HG03135 (cell line): Measurements from ENCODE around the gene ZNF423.
"Not testable (repeated sequence)": the region's sequence is repeated elsewhere in the genome, so short reads cannot be mapped to it uniquely, and the experiment has no call there.

Experiments
- ATAC-seq: cut with Tn5 transposase; IDR thresholded peaks from one replicate; pipeline ENCODE4 v1.9.1; 2021; ENCODE audit warnings: mild to moderate bottlenecking, moderate library complexity; ENCODE audit not compliant: unreplicated experiment

The ZNF423 gene

DNA sequence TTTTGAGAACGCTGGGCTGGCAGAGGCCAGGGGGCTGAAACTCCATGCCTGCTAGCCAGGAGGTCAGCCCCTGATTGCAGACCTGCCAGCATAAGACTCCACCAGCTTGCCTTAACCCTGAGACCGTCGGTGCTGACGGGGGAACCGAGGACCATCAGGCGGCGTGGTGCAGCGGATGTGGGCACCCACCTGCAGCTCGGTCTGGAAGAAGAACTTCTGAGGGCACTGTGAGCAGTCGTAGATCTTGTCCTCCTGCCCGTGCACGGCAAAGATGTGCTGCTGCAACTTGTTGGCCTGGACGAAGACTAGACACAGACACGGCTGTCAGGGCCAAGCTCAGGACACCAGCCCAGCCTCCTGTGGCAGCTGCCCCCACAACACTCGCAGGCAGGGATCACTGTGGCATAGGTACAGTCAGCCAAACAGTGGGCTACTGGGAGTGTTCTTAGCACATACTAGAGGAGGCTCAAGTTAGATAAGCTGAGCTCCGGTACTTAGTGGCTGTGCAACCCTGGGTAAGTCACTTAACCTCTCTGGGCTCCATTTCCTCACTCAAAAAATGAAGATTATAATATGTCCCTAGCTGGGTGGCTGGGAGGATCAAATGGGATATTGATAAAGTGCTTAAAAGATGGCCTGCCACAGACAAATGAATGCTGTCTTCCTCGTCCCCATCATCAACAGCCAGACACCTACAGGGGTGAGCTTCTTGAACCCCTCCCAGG lies 332.3 kb downstream of the ZNF423 start:
- no peak for ATAC-seq

DNA sequence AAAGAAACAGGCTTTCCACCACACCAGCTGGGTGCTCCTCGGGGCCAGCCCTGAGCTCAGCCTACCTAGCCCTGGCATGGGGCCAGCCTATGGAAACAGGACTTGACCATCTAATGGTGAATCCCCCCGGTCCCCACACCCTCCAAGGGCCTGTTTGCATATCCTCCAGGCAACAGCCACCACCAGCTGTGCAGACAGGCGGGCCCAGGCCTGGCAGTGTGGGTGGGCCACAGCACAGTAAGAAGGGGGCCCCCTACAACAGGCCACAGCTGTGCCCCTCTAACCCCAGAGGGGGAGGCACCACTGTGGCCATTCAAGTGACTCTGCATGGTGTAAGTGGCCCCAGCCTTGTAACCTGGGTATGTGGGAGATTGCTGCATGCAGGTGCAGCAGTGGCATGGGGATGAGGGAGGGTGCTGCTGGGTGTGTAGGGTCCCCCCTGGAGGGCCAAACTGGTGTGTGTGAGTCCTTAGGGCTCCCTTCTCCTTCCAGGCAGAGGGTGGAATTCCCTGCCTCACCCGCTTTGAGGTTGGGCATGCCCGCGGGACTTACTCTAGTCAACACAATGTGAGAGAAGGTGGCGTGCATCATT lies 334.1 kb downstream of the ZNF423 start:
- no peak for ATAC-seq

DNA sequence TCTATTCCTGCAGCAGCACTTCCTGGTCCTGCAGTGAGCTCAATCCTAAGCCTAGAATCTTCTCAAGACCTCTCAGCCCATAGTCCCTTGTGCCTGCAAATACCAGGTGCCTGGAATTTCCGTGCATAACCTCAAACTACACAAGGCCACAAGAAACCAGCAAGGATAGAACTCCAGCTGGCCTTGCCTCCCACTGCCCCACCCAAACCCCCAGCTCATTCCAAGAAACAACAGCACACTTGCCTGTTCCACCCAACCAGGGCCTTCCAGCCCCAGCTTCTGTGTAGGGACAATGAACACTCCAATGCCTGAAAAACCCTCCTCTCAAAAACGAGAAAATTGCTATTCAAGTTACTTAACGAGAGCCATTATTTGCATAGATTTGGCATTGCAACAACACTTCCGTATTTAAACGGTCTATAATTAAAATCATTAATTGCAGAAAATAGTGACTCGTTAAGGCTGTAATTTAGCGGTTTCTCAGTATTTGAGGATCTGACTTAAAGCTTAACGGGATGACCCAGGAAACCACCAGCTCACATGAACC lies 335.3 kb downstream of the ZNF423 start:
- no peak for ATAC-seq

- no peak for ATAC-seq
These were observed 336.2 kb downstream of the ZNF423 start for GRCh38 chr16:49519741-49520140.

DNA sequence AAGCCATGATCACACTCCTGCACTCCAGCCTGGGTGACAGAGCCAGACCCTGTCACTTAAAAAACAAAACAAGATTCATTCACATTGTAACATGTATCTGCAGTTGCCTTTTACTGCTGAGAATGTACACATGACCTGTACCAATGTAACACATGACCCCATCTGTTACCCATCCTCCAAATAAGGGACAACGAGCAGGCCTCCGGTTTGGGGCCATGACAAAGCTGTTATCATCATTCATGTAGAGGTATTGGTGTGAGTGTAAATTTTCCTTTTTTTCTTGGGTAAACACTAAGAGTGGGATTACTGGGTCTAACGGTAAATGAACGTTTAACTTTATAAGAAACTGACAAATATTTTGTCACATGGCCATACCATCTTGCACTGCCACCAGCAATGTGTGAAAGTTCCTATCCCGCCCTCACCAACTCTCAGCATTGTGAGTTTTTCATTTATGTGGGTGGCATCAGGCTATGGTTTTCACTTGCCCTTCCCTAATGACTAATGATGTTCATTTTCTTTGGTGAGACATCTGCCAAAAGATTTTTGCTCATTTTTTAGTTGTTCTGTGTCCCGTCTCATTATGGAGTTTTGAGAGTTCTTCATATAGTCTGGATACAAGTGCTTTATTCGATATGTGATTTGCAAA lies 336.8 kb downstream of the ZNF423 start:
- ATAC-seq = no peak

DNA sequence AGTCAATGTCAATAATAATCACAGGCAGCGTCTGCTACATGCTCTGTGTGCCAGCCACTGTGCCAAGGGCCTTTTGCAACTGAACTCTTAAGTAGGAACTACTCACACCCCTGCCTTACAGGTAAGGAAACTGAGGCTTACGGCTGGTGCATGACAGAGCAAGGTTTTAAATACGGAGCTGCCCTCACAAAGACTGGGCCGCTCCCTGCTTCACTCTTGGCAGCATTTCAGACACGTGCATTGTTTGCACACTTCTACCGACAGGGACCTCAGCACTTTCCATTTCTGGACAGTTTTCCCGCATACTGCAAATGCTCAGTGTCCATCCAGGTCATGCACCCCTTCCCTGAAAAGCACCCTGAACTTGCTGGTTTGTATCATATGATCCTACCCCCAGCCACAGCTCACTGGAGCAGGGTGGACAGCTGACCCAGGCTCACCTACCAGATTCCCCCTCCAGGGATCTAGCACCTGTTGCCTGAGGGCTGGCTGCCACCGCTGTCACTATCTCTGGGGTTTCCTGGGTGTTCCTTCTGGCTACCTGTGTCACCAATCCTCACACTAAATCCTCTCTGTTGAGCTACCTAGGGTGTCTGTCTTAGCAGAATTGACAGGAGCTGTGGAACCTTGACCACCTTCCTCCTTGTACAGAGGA lies 339.4 kb downstream of the ZNF423 start:
- no peak for ATAC-seq

- no peak for ATAC-seq
These were observed 340.1 kb downstream of the ZNF423 start for GRCh38 chr16:49515861-49516260.

- no peak for ATAC-seq
These were observed 340.8 kb downstream of the ZNF423 start for GRCh38 chr16:49515016-49515565.

- ATAC-seq = no peak
These were observed 341.6 kb downstream of the ZNF423 start for GRCh38 chr16:49514073-49514980.

- no peak for ATAC-seq
These were observed 342.9 kb downstream of the ZNF423 start for GRCh38 chr16:49513040-49513439.

- no peak for ATAC-seq
These were observed 345.1 kb downstream of the ZNF423 start for GRCh38 chr16:49510654-49511305.

GRCh38 chr16:49510141-49510540 lies 345.8 kb downstream of the ZNF423 start:
- no peak for ATAC-seq

DNA sequence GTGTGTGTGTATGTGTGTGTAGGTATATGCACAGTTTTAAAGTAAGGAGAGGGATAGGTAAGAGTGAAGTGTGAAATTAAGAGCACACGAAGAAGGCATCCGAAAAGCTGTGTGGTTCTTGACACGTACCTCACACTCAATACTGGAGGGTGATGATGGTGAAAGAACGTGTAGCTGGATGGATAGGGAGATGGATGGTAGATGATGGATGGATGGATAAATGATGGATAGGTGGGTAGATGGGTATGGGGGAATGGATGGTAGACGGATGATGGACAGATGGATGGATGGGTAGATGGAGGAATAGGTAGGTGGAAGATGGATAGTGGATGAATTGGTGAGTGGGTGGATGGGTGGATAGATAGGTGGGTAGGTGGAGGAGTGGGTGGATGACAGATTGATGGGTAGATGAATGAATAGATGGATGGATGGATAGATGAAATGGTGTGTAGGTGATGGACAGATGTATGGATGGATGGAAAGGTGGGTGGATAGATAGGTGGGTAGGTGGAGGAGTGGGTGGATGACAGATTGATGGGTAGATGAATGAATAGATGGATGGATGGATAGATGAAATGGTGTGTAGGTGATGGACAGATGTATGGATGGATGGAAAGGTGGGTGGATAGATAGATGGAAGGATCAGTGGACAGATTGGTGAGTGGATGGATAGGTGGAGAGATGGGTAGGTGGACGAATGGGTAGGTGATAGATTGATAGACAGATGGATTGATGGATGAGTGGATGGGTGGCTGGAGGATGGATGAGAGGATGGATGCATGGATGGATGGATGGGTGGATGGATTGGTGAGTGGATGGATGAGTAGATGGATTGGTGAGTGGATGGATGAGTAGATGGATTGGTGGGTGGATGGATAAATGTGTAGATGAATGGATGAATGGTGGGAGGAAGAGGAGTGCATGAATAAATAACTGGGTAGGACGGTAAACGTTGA lies 349.6 kb downstream of the ZNF423 start:
- ATAC-seq = not testable (repeated sequence)

DNA sequence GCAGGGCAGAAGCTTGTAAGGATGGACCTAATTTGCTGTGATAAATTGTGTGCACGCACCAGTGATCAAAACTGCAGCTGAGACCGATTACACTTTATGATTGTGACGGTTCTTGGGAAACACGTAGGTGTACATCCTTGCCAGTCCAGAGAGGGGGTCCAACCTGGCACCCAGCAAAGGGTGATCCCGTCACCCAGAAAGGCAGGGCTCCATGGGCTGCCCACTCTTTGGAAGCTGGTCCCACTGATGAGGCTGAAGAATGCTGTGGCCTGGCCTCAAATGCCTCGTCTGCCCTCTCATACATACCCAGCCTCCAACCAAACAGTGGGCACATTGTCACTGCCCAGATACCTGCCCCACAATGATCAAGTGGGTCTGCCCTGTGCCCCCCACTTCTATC lies 350.4 kb downstream of the ZNF423 start:
- ATAC-seq = no peak

GRCh38 chr16:49504626-49505025 lies 351.3 kb downstream of the ZNF423 start:
- no peak for ATAC-seq

GRCh38 chr16:49504023-49504364 lies 351.9 kb downstream of the ZNF423 start:
- ATAC-seq = no peak

DNA sequence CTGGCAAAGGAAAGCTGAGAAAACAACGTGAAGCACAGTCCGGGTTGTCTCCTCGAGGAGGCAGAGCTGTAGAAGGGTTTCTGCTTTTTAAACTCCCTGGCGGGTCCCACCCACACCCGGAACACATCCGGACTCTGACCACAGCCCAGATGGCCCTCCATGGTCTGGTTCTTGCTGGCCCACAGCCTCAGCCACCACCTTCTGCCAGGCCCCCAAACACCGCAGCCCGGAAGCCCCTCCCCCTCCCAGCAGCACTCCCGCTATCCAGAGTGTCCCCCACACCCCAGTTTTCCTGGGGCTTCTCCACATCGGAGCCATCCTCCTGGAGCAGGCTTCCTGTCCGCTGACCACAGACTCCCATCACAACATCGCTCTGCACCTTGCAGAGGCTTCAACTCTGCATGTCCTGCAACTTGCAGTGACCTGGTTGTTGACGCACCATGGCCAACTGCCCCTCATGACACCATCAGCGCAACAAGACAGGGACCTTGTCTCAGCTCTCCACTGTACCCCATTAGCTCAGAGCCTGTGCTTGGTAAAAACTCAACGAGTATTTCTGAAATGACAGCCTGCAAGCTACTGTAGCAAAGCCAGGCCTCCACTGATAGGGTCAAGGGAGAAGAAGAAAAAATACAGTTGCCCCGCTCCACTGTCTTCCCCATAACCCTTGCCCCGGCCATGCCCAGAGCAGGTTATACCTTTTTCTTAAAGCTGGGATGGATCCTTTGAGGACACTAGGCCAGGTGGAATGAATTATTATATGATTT lies 352.5 kb downstream of the ZNF423 start:
- no peak for ATAC-seq
